GM18517 (cell line): Measurements from ENCODE around the gene WWC2.

Source experiments
- ATAC-seq: cut with Tn5 transposase; IDR thresholded peaks from one replicate; pipeline ENCODE4 v1.9.1; 2021; ENCODE audit warnings: mild to moderate bottlenecking, moderate library complexity; ENCODE audit not compliant: unreplicated experiment

Gene WWC2

GRCh38 chr4:183197140-183197539 is 98.1 kb downstream of the WWC2 start:
- ATAC-seq: no peak

DNA sequence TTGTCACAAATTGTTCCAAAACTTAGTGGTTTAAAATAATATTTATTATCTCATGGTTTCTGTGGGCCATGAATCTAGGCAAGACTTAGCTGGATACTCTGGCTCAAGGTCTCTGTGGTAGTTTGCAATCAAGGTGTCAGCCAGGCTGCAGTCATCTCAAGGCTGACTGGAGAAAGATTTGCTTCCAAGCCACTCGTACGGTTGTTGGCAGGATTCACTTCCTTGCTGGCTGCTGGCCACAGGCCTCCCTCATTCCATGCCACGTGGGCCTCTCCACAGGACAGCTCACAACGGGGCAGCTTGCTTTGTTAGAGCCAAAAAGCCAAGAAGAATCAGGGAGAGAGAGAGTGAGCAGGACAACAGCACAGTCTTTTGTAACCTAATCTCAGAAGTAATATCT is 101.4 kb downstream of the WWC2 start:
- no peak for ATAC-seq

GRCh38 chr4:183201331-183201730 is 102.3 kb downstream of the WWC2 start:
- no peak for ATAC-seq

DNA sequence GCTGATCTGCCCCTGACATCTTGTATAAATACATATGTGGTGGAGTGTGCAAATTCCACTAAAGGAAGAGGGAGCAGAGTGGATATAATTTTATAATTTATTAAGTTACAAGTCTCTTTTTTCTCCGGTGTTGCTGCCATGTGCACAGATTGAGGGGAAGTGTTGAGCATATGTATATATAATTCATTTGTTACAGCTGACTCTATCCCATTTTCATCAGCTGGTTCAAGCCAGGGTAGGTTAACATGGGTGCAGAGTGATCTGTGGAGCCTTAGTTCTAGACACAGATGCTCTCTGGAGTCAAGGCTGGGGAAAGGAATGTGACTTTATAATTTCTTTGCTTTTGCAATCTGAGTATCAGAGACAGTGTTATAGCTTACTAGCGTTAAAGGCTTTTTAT is 103.5 kb downstream of the WWC2 start:
- ATAC-seq: no peak

DNA sequence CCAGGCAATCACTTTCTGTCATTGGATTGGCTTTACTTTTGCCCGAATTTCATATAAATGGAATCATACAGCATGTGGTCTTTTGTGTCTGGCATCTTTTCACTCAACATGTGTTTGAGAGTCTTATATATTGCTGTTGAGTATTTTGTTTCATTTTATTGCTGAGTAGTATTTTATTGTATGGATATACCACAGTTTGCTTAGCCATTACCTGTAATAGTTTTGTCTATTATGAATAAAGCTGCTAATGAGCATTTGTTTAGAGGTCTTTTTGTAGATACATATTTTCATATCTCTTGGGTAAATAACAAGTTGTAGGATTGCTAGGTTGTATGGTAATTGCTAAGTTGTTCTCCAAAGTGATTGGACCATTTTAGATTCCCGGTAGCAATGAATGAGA is 105.7 kb downstream of the WWC2 start:
- ATAC-seq: no peak

DNA sequence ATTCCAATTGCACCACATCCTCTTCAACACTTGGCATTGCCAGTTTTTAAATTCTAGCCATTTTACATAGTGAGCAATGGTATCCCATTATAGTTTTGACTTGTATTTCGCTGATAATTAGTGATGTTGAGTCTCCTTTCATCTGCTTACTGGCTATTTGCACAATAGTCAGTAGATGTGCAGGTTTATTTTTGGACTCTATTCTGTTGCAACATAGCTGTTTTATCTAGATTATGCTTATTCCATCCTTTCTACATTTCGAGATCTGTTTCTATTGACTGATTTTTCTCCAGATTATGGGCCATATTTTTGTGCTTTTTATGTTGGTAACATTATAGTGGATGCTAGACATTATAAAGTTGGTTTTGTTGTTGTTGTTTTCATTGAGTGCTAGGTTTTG is 106.1 kb downstream of the WWC2 start:
- ATAC-seq: no peak

DNA sequence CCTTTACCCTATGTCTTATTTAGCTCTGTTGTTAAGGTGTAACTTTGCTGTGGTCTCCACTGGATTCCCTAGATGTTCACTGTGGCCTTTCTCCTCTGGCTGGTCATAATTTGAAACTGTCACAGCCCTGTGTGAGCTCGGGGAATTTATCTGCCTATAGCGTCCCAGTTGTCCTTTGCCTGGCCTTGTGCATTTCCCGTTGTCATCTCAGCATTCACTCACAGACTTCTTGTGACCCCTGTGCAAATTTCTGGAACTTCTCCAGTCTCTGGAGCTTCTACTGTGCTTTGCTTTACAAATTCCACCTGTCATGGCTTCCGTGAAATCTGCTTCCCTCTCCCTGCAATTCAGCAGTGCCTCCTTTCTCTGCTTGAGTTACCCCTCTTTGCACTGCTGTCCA is 106.7 kb downstream of the WWC2 start:
- no peak for ATAC-seq

DNA sequence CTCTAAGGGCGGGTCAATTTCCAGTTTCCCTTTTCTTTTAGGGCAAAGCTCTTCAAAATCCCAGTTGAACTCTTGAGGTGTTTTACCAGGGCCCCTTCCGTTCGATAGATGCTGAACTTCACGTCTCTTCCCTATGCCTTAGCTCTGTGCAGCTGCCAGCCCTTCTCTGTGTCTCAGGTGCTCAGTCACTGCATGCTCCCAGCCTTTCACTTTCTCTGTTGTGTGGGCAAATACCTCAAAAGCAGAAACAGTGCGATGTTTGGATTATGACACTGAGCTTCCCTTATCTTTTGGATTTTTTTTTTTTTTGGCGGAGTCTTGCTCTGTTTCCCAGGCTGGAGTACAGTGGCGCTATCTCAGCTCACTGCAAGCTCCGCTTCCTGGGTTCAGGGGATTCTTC is 112.5 kb downstream of the WWC2 start:
- no peak for ATAC-seq

DNA sequence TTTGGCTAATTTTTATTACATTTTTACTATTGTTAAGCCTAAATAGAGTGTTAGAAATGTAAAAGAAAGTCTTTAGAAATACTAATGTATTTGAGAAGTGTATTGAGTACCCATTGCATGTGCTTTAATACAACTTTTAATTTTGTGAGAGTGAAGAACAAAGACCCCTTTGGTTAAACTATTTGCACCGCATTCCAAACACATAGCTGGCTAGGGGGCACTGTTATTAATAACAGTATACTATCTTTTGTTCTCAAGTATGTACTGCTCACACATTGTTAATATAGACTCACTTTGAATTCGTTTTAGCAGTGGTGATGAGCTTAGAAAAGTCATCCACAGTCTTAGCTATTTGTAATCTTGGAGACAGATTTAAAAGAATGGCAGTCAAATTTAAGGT is 114.9 kb downstream of the WWC2 start:
- ATAC-seq: no peak

- ATAC-seq: no peak
Observed at GRCh38 chr4:183214912-183215488, 115.9 kb downstream of the WWC2 start.

- no peak for ATAC-seq
Observed at GRCh38 chr4:183220236-183220635, 121.2 kb downstream of the WWC2 start.

DNA sequence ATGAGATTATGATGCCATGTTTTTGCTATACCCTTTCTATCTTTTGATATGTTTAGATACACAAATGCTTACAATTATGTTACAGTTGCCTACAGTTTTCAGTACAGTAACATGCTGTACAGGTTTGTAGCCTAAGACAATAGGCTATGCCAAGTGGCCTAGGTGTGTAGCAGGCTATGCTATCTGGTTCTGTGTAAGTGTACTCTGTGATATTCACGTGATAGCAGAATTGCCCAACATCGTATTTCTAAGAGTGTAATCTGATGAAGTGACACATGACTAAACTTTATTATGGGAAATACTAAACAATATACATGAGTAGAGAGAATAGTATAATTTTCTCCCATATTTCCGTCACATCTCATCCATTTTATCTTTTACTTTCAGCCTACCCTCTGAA is 124.0 kb downstream of the WWC2 start:
- ATAC-seq: no peak

GRCh38 chr4:183229397-183229796 is 130.3 kb downstream of the WWC2 start:
- no peak for ATAC-seq

GRCh38 chr4:183240581-183241321 is 141.7 kb downstream of the WWC2 start:
- no peak for ATAC-seq

- no peak for ATAC-seq
Observed at GRCh38 chr4:183241322-183241640, 142.2 kb downstream of the WWC2 start.

DNA sequence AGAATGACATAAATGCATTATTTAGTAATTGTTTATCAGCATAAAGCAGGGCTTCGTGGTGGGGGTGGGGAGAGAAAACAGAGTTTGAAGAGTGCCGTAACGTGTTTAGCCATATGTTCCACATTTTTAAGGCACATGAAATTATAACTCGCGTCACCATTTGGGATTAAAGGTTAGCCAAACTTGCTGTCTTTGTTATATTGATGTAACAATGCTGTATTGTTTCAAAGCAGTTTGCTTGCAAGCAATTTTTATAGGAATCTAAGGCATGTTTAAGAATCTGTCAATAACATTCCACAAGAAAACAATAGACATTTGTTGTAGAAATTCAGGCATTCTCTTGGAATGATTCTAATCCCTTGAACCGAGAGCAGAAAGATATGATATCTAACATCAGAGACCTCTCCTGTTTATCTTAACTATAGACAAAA is 142.7 kb downstream of the WWC2 start:
- ATAC-seq: no peak

DNA sequence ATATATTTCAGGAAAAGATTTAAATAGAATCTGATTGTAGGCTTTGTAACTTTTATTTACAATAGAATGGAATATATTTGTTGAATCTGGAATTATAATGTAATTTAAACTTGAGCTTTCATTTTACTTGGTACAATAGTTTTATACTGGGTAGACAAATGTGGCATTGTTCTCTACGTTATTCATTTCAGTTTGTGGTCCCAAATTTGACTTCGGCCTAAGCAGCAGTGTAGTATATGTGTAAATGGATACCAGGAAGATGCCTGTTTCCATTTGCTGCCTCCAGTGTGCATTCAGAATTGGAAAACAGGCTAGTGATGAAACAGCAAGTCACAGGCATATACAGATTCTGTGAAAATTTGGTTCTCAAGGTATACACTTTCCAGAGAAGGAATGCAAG is 143.2 kb downstream of the WWC2 start:
- ATAC-seq: no peak

GRCh38 chr4:183244019-183244418 is 145.0 kb downstream of the WWC2 start:
- ATAC-seq: no peak

DNA sequence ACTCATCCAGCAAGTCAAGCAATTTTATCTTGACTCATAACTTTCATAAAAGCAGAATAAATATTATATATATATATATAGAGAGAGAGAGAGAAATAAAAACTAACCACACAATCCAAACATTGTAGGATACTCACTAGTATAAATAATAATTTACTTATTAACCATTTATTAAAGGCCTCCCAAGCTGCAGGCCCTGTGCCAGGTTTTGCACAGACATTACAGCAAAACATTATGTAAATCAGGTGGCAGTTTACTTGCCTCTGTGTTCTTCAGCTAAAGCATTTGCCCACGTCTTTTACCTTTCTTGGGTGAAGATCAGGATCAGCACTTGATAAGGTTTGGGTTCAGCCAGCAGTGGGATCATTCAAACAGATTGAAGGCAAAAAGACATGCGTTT is 145.4 kb downstream of the WWC2 start:
- no peak for ATAC-seq

DNA sequence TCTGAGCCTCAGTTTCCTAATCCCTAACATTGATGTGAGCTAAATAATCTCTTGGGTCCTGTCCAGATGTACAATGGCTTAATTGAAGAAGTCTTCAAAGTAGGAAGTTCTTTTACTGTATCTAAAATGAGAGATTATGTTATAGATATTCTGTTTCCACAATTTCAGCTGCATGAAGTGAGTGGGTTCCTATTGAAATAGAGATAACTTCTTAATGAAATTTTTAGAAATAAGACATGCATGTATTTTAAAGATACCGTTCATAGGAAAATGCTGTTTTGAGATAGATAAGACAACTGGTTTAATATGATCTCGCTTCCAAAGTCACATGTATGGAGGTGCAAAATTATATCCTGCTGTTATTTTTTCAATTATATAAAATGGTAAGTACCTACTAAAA is 149.1 kb downstream of the WWC2 start:
- no peak for ATAC-seq

DNA sequence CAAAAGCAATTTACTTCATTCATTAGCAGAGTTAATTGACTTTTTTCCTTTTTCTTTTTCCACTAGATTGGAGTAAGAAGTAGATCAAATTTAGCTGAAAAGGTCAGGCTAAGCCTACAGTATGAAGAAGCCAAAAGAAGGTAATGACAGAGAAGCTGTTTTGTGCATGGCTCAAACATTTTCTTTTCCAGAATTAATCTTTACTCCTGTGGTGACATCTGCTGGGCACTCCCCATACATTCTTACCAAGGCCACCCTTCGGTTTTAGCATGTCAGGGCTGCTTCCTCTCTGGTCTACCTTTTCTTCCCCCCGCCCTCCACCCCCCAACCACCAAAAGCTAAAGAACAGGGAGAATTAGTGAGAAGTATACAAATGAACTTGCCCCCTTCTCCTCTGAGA is 150.8 kb downstream of the WWC2 start:
- ATAC-seq: no peak

DNA sequence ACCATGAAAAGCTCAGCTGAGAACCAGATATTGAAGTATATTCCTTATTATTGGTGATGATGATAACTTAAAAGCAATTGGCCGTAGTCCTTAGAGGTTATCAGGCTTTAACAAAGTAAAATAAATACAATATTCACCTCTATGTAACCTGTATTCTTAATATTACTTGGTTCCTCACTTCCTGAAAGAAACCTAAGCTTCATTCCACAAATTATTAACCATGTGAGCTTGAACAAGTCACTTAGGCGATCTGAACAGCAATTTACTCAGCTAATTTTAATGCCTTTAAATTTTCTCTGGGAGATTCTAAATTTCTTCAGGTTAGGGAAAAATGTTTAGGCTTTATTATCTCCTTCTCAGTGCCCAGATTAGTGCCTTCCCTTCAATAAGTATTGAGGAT is 151.8 kb downstream of the WWC2 start:
- no peak for ATAC-seq

DNA sequence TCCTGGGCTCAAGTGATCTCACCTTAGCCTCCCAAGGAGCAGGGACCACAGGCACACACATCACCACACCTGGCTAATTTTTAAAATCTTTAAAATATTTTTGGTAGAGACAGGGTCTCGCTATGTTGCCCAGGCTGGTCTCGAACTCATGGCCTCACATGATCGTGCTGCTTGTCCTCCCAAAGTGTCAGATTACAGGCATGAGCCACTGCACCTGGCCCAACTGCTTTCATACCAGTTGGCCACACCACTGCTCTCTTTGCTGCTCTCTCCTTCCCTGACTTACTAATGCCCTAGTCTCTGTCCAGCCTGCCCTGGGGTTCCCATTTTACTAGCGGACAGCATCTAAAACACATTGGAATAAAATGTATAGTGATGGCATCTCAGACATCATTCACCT is 153.9 kb downstream of the WWC2 start:
- no peak for ATAC-seq
